ENCODE data around the gene MINPP1.
A peak's percentile ranks its signal among the peaks of the same experiment; 100 is the strongest.

Gene MINPP1

GRCh38 chr10:87505366-87506111, 846 bp downstream of the MINPP1 start:
- Mint-ChIP-seq H3K4me3 (peak overlapping the region; percentile 93), H3K9me3 (no peaks in the 10 kb centered on the region), H3K27me3 (peaks cover 8% of the 10 kb centered on the region), H3K4me1 (peaks cover 41% of the 10 kb centered on the region), H3K36me3 (ENCODE audit: low read depth) (peaks cover 18% of the 10 kb centered on the region), H3K27ac (peak overlapping the region; percentile 84)
- peak; percentile 45 for ATAC-seq
- DNase-seq: peak; percentile 58

GRCh38 chr10:87506956-87507355, 2.3 kb downstream of the MINPP1 start:
- Mint-ChIP-seq H3K36me3 (ENCODE audit: low read depth) (peaks cover 21% of the 10 kb centered on the region), H3K9me3 (no peaks in the 10 kb centered on the region), H3K4me3 (peak overlapping the region; percentile 93), H3K27ac (no peak overlapping the region), H3K27me3 (peaks cover 5% of the 10 kb centered on the region), H3K4me1 (peaks cover 41% of the 10 kb centered on the region)
- no peak for ATAC-seq
- DNase-seq: no peak

- no peak for DNase-seq
- Mint-ChIP-seq H3K36me3 (ENCODE audit: low read depth) (peaks cover 21% of the 10 kb centered on the region), H3K9me3 (no peaks in the 10 kb centered on the region), H3K4me3 (no peak overlapping the region), H3K27ac (no peak overlapping the region), H3K27me3 (peaks cover 1% of the 10 kb centered on the region), H3K4me1 (peaks cover 41% of the 10 kb centered on the region)
- ATAC-seq: no peak
Observed at GRCh38 chr10:87507879-87508483, 3.3 kb downstream of the MINPP1 start.

GRCh38 chr10:87508837-87509236, 4.1 kb downstream of the MINPP1 start:
- H3K4me1 Mint-ChIP-seq: peaks cover 34% of the 10 kb centered on the region
- H3K27me3 Mint-ChIP-seq: no peaks in the 10 kb centered on the region
- DNase-seq (no peak), ATAC-seq (no peak)
- peaks cover 26% of the 10 kb centered on the region for H3K36me3 Mint-ChIP-seq (ENCODE audit: low read depth)
- H3K4me3 Mint-ChIP-seq: no peak overlapping the region
- H3K9me3 Mint-ChIP-seq: no peaks in the 10 kb centered on the region
- no peak overlapping the region for H3K27ac Mint-ChIP-seq

- no peak overlapping the region for H3K4me3 Mint-ChIP-seq
- ATAC-seq: no peak
- H3K36me3 Mint-ChIP-seq (ENCODE audit: low read depth): peaks cover 36% of the 10 kb centered on the region
- peaks cover 27% of the 10 kb centered on the region for H3K4me1 Mint-ChIP-seq
- no peaks in the 10 kb centered on the region for H3K9me3 Mint-ChIP-seq
- no peaks in the 10 kb centered on the region for H3K27me3 Mint-ChIP-seq
- DNase-seq: no peak
- H3K27ac Mint-ChIP-seq: no peak overlapping the region
Observed at GRCh38 chr10:87510025-87510424, 5.3 kb downstream of the MINPP1 start.

- peaks cover 17% of the 10 kb centered on the region for H3K4me1 Mint-ChIP-seq
- peaks cover 41% of the 10 kb centered on the region for H3K36me3 Mint-ChIP-seq (ENCODE audit: low read depth)
- no peak overlapping the region for H3K4me3 Mint-ChIP-seq
- no peaks in the 10 kb centered on the region for H3K27me3 Mint-ChIP-seq
- no peak overlapping the region for H3K27ac Mint-ChIP-seq
- H3K9me3 Mint-ChIP-seq: no peaks in the 10 kb centered on the region
- DNase-seq: no peak
- ATAC-seq: no peak
Observed at GRCh38 chr10:87511526-87511925, 6.8 kb downstream of the MINPP1 start.

- Mint-ChIP-seq H3K9me3 (peaks cover 6% of the 10 kb centered on the region), H3K27ac (no peak overlapping the region), H3K4me3 (no peak overlapping the region), H3K4me1 (peaks cover 6% of the 10 kb centered on the region), H3K36me3 (ENCODE audit: low read depth) (peaks cover 38% of the 10 kb centered on the region), H3K27me3 (no peaks in the 10 kb centered on the region)
- DNase-seq (no peak), ATAC-seq (no peak)
Observed at GRCh38 chr10:87518937-87519336, 14.2 kb downstream of the MINPP1 start.

GRCh38 chr10:87519582-87519981, 14.9 kb downstream of the MINPP1 start:
- Mint-ChIP-seq H3K4me1 (peaks cover 6% of the 10 kb centered on the region), H3K4me3 (no peak overlapping the region), H3K27me3 (no peaks in the 10 kb centered on the region), H3K9me3 (peaks cover 6% of the 10 kb centered on the region), H3K27ac (no peak overlapping the region), H3K36me3 (ENCODE audit: low read depth) (peaks cover 37% of the 10 kb centered on the region)
- ATAC-seq: no peak
- DNase-seq: no peak

GRCh38 chr10:87523731-87524130, 19.0 kb downstream of the MINPP1 start:
- DNase-seq (no peak), ATAC-seq (no peak)
- Mint-ChIP-seq H3K4me3 (no peak overlapping the region), H3K4me1 (peaks cover 6% of the 10 kb centered on the region), H3K27me3 (no peaks in the 10 kb centered on the region), H3K9me3 (peaks cover 4% of the 10 kb centered on the region), H3K36me3 (ENCODE audit: low read depth) (peaks cover 47% of the 10 kb centered on the region), H3K27ac (no peak overlapping the region)

- ATAC-seq: no peak
Observed at GRCh38 chr10:87524296-87524695, 19.6 kb downstream of the MINPP1 start.

GRCh38 chr10:87531908-87532622, 27.4 kb downstream of the MINPP1 start:
- H3K27me3 Mint-ChIP-seq: no peaks in the 10 kb centered on the region
- H3K4me3 Mint-ChIP-seq: no peak overlapping the region
- H3K9me3 Mint-ChIP-seq: peaks cover 3% of the 10 kb centered on the region
- H3K36me3 Mint-ChIP-seq (ENCODE audit: low read depth): peaks cover 32% of the 10 kb centered on the region
- ATAC-seq: no peak
- H3K4me1 Mint-ChIP-seq: peaks cover 7% of the 10 kb centered on the region
- no peak for DNase-seq
- H3K27ac Mint-ChIP-seq: no peak overlapping the region

More at GRCh38 chr10:87524296-87524695, 19.6 kb downstream of the MINPP1 start:
- DNase-seq: no peak
- no peak overlapping the region for H3K27ac Mint-ChIP-seq
- peaks cover 5% of the 10 kb centered on the region for H3K4me1 Mint-ChIP-seq
- peaks cover 6% of the 10 kb centered on the region for H3K9me3 Mint-ChIP-seq
- peaks cover 52% of the 10 kb centered on the region for H3K36me3 Mint-ChIP-seq (ENCODE audit: low read depth)
- no peaks in the 10 kb centered on the region for H3K27me3 Mint-ChIP-seq
- no peak overlapping the region for H3K4me3 Mint-ChIP-seq

GRCh38 chr10:87532696-87533095, 28.0 kb downstream of the MINPP1 start:
- H3K36me3 Mint-ChIP-seq (ENCODE audit: low read depth): peaks cover 29% of the 10 kb centered on the region
- H3K9me3 Mint-ChIP-seq: peaks cover 3% of the 10 kb centered on the region
- no peaks in the 10 kb centered on the region for H3K27me3 Mint-ChIP-seq
- peaks cover 10% of the 10 kb centered on the region for H3K4me1 Mint-ChIP-seq
- DNase-seq (no peak), ATAC-seq (no peak)
- H3K4me3 Mint-ChIP-seq: no peak overlapping the region
- H3K27ac Mint-ChIP-seq: no peak overlapping the region

- ATAC-seq (no peak), DNase-seq (no peak)
- Mint-ChIP-seq H3K4me3 (no peak overlapping the region), H3K4me1 (peaks cover 16% of the 10 kb centered on the region), H3K27ac (no peak overlapping the region), H3K27me3 (no peaks in the 10 kb centered on the region), H3K36me3 (ENCODE audit: low read depth) (peaks cover 27% of the 10 kb centered on the region), H3K9me3 (no peaks in the 10 kb centered on the region)
Observed at GRCh38 chr10:87534173-87534858, 29.6 kb downstream of the MINPP1 start.

- Mint-ChIP-seq H3K9me3 (peaks cover 21% of the 10 kb centered on the region), H3K27me3 (no peaks in the 10 kb centered on the region), H3K4me3 (no peak overlapping the region), H3K36me3 (ENCODE audit: low read depth) (peaks cover 49% of the 10 kb centered on the region), H3K4me1 (peaks cover 16% of the 10 kb centered on the region), H3K27ac (no peak overlapping the region)
- DNase-seq: no peak
- no peak for ATAC-seq
Observed at GRCh38 chr10:87538092-87539015, 33.7 kb downstream of the MINPP1 start.
